Stimulated activated CD4-positive, alpha-beta T cell treated with anti-CD3 and anti-CD28 coated beads, TNF-alpha, amount 100 ng/mL, for 48 hours (primary cell): ENCODE data around the gene SLC30A1.

Source experiments
- DNase-seq, 3 donors: peaks; one replicate each; pipeline ENCODE4 v3.0.0-alpha.2; 2020; ENCODE audit warnings: low read depth in 3 of 3

SLC30A1 gene

GRCh38 chr1:211607754-211608473 is 29.0 kb upstream of the SLC30A1 start:
- no peak for DNase-seq

- peak in 2 of 3 donors; percentile 7 to 16 for DNase-seq
These were observed 28.2 kb upstream of the SLC30A1 start for GRCh38 chr1:211606914-211607753.

- DNase-seq, result peak in 1 of 3 donors; percentile 17
These were observed 27.5 kb upstream of the SLC30A1 start for GRCh38 chr1:211606332-211606913.

- no peak for DNase-seq
These were observed 26.8 kb upstream of the SLC30A1 start for GRCh38 chr1:211605603-211606331.

GRCh38 chr1:211605034-211605433 is 26.1 kb upstream of the SLC30A1 start:
- no peak for DNase-seq

- no peak for DNase-seq
These were observed 25.6 kb upstream of the SLC30A1 start for GRCh38 chr1:211604548-211604947.

- DNase-seq, result no peak
These were observed 24.8 kb upstream of the SLC30A1 start for GRCh38 chr1:211603713-211604112.

- no peak for DNase-seq
These were observed 24.3 kb upstream of the SLC30A1 start for GRCh38 chr1:211603191-211603701.

GRCh38 chr1:211601982-211602670 is 23.2 kb upstream of the SLC30A1 start:
- no peak for DNase-seq

GRCh38 chr1:211601159-211601558 is 22.2 kb upstream of the SLC30A1 start:
- no peak for DNase-seq

GRCh38 chr1:211599250-211599649 is 20.3 kb upstream of the SLC30A1 start:
- DNase-seq, result no peak

GRCh38 chr1:211598514-211598913 is 19.6 kb upstream of the SLC30A1 start:
- no peak for DNase-seq

- DNase-seq, result no peak
These were observed 17.6 kb upstream of the SLC30A1 start for GRCh38 chr1:211596418-211597181.

GRCh38 chr1:211595419-211595818 is 16.5 kb upstream of the SLC30A1 start:
- no peak for DNase-seq

- DNase-seq, result no peak
These were observed 13.1 kb upstream of the SLC30A1 start for GRCh38 chr1:211591980-211592493.

GRCh38 chr1:211589782-211590721 is 11.1 kb upstream of the SLC30A1 start:
- no peak for DNase-seq

GRCh38 chr1:211588711-211589110 is 9.8 kb upstream of the SLC30A1 start:
- no peak for DNase-seq

GRCh38 chr1:211587123-211587522 is 8.2 kb upstream of the SLC30A1 start:
- no peak for DNase-seq

GRCh38 chr1:211586538-211586937 is 7.6 kb upstream of the SLC30A1 start:
- DNase-seq, result no peak
